ENCODE data around the gene SPHK1.

The SPHK1 gene

DNA sequence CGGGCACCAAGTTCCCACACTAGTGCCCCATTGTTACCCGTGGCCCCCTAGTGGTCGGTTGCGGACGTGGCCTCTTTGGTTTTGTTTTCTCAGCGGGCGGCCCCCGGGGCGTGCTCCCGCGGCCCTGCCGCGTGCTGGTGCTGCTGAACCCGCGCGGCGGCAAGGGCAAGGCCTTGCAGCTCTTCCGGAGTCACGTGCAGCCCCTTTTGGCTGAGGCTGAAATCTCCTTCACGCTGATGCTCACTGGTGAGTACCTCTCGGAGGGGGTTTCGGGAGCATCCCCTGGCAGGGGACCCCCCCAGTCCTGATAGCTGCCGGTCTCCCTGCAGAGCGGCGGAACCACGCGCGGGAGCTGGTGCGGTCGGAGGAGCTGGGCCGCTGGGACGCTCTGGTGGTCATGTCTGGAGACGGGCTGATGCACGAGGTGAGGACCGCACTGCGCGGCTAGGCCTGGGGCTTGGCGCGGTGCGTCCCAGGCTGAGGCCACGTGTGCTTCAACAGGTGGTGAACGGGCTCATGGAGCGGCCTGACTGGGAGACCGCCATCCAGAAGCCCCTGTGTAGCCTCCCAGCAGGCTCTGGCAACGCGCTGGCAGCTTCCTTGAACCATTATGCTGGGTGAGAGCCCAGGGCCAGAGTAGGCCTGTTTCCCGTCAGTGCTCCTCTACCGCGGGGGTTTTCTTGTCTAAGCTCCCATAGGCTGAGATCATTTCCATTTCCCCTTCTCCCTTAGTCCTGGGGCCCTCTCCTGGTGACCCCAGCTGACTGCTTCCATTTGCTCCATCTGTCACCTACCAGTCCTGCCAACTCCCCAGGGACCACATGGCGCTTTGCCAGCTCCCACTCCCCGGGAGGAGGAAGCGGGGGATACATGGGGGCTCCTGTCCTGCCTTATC, 1.7 kb downstream of the SPHK1 start:
- DNase-seq: no peak

- no peak for DNase-seq
Measured at GRCh38 chr17:76386966-76387765, 2.8 kb downstream of the SPHK1 start.

- no peak for DNase-seq
Measured at GRCh38 chr17:76388966-76389888, 4.8 kb downstream of the SPHK1 start.

GRCh38 chr17:76390003-76390421, 5.6 kb downstream of the SPHK1 start:
- DNase-seq: no peak

- DNase-seq: no peak
Measured at GRCh38 chr17:76391200-76391715, 6.8 kb downstream of the SPHK1 start.

GRCh38 chr17:76394166-76394565, 9.8 kb downstream of the SPHK1 start:
- DNase-seq: no peak

DNA sequence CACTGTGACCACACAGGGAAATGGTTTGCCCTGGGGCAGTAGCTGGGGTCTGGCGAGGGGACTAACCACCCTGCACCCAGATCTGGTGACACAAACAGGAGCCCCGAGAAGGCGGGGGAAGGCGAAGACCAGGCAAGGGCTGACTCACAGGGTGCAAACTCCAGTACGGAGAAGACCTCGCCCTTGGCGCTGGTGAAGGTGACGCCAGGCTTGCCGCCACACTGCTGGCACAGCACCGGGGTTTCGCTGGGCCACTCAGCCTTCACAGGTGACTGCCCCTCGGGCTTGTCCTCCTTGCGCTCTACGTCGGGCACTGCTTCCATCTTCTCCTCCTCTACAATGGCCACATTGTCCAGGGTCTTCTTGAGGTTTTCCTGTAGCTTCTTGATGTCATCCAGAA, 11.6 kb downstream of the SPHK1 start:
- no peak for DNase-seq

GRCh38 chr17:76397184-76397583, 12.8 kb downstream of the SPHK1 start:
- no peak for DNase-seq

DNA sequence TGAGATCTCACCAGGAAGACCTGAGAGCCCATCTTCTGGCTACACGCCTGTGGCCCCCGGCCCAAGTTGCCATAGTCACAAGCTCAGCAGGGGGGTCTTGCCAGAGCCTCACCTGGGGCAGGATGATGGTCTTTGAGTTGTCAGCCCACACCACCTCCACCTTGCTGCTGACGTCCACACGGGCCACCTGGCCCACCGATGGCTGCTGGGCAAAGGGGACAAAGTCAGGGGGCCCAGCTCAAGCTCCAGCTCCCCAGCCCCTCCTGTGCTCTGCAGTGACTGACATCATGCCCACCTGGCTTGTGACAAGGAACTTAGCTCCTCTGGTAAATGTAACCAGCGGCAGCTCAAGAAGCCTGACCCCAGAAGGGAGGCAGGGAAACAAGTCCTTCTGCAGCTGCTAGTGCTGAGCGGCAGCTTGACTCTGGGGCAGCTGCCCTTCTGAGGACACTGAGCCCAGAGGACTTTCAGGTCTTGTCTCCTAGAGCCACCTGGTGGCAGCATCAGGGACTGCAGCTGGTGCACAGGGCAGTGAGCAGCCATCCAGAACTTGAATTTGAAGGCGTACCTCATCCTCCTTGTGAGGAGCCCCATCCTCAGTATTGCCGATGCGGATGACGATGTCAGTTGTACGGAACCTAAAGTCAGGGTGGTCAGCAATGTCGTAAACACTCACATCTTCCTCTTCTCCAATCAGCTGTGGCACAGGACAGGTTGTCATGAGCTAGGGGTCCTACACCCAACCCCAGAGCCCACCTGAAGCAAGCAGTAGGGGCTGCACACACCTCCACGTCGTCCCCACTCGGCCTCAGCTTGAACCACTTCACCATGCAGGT, 13.5 kb downstream of the SPHK1 start:
- DNase-seq: no peak

- no peak for DNase-seq
Measured at GRCh38 chr17:76398523-76399174, 14.2 kb downstream of the SPHK1 start.

DNA sequence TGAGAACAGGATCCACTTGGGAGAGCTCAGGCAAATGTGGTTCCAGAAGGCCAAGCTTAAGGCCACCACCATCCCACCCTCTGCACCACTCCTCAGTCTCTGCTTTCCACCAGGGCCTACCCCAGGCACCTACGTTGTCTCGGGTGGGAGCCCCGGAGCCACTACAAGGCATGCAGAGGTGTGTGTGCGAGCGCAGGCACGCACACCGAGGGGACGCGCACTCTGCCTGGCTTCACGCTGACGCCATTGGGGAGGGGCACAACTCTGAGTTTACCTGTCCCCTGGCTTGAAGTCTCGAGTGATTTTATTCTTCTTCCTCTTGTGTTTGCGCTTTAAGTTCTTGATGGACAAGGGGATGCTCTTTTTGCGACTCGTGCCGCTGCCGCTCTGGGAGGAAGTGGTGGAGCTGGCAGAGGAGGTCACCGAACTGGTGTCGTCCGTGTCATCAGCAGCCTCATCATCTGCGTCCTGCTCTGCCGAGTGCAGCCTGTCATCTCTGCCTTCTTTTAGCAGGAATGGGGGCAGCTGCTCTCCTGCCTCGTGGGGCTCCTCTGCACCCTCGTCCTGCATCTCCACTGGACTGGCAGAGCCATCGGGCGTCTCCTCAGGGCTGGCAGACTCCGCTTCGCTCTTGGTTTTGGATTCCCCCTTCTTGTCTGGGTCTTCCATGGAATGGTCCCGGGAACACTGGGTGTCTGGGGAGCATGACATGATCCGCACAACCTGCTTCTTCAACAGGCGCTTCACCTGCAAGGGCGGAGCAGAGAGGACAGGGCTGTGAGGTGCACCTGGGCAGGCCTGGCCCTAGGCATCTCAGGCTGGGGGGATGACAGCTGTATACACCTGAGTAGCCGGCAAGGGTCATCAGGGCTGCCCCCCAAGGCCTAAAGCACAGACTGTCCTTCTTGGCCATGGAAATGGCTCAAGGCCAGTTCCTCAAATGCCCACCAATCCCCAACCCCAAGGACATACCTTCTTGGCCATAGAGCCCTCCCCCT, 15.1 kb downstream of the SPHK1 start:
- DNase-seq: no peak

DNA sequence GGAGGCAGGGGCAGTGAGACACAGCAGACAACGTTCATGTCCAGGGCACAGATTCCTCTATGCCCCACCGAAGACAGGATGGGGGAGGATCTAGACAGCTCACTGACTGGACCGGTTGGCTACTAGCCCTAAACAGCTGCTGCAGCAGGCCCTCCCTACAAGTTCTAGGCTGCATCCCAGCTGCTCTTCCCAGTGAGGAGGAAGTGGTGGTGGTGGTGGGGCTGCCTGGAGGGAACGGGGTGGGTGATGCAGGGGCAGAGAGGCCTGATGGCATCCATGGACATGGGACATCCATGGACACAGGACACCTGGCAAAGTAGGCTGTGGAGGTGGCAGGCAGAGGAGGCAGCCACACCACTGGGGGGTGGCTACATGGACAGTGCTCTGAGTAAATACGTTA, 18.3 kb downstream of the SPHK1 start:
- no peak for DNase-seq

- no peak for DNase-seq
Measured at GRCh38 chr17:76404256-76404655, 19.8 kb downstream of the SPHK1 start.

GRCh38 chr17:76404976-76405563, 20.7 kb downstream of the SPHK1 start:
- no peak for DNase-seq

GRCh38 chr17:76405607-76405966, 21.2 kb downstream of the SPHK1 start:
- no peak for DNase-seq

DNA sequence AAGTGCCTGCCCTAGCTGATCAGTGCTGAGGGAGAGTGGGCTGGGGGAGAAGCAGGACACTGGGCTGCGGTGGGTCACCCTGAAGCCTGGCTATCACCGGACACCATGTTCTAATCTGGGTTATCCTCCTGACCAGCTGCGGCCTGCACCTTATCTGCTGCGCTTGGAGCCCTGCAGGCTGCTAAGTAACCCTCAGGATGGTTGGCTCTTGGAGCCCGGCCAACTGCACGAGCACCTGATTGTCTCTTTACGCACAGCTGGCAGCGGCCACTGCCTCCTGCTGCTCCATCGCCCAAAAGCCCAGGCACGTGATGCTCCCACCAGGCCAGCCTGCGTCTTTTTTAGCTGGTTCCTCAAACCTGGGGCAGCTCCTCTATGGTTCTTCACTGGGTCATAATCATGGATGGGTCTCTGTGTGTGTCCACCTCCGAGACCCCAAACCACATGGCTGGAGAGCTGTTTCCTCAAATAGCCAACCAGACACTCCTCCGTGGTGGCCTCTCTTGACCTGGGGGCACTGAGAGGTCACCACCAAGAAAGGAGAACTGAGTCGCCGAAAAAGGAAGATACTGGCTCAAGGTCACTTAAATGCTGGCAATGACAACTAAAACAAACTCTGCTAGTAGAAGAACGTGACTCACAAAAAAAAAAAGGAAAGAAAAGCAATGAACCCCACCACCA, 21.7 kb downstream of the SPHK1 start:
- no peak for DNase-seq

DNA sequence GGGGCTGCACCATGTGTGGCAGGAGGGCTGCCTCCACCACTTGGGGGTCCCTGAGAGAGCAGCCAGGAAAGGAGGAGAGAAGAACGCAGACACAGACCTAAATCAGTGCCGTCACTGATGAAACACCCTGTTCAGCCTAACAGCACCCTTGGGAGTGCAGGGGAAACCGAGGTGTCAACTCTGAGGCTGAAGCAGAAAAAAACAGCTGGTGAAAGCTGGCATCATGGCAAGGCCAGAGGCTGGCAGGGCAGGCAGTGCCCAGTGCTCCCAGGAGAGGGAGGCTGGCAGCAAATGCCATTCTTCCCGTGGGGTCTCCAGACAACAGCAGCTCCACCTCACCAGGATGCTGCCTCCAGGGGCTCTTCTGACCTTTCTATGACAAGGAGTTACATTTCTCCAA, 23.1 kb downstream of the SPHK1 start:
- no peak for DNase-seq

DNA sequence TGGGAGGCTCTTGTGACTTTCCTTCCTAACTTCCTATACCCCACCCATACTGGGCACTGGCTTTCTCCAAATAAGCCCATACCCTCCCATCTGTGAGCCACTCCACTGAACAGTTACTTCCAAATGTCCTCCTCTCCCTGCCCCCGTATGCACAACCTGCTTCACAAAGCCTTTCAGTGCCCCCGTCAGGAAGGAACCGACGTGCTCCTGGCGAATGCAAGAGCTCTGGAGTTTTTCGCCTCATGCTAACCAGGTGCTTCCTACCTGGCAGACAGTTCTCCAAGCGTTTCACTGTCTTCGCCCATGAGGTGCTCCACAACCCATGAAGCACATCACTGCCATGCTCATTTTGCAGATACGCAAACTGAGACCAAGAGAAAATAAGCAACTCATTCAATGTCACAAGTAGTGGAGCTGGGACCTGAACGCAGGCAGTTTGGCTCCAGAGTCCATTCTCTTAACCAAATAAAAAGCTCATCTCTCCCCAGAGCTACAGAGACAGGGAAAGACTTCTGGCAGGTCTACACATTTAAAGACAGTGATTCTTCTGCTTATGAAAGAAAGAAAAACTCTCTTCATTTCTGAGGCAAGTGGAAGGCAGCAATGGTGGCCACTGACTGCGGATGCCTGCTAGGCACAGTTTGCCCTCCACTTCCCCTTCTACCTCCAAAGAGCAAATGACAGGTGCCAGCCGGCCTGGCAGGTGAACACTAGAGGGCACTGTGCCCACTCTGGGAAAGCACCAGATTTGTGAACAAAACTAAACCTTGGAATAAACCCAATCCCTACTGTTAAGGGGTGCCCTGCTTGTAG, 23.8 kb downstream of the SPHK1 start:
- no peak for DNase-seq

All from cortex of kidney (tissue), 1 donor.